IPS-18a (cell line): Measurements from ENCODE around the gene LINC00237.

ENCODE experiments used
- H3K27ac ChIP-seq: one replicate; pipeline ENCODE4 v1.5.1; 2013; ENCODE audit warnings: low read length
- H3K27me3 ChIP-seq: one replicate; pipeline ENCODE4 v1.6.1; 2013; ENCODE audit warnings: mild to moderate bottlenecking, low read length; ENCODE audit not compliant: control insufficient read depth, insufficient read depth
- H3K36me3 ChIP-seq: one replicate; pipeline ENCODE4 v1.6.1; 2013; ENCODE audit warnings: low read depth, low read length; ENCODE audit not compliant: control insufficient read depth
- H3K4me1 ChIP-seq: one replicate; pipeline ENCODE4 v1.6.1; 2013; ENCODE audit warnings: low read depth, low read length; ENCODE audit not compliant: control insufficient read depth
- H3K4me3 ChIP-seq: one replicate; pipeline ENCODE4 v1.5.1; 2013; ENCODE audit warnings: low read length
- H3K9ac ChIP-seq: one replicate; pipeline ENCODE4 v1.6.1; 2013; ENCODE audit warnings: mild to moderate bottlenecking, low read length, moderate library complexity
- H3K9me3 ChIP-seq: one replicate; pipeline ENCODE4 v1.6.1; 2013; ENCODE audit warnings: low read depth, low read length; ENCODE audit not compliant: control insufficient read depth

The LINC00237 gene

DNA sequence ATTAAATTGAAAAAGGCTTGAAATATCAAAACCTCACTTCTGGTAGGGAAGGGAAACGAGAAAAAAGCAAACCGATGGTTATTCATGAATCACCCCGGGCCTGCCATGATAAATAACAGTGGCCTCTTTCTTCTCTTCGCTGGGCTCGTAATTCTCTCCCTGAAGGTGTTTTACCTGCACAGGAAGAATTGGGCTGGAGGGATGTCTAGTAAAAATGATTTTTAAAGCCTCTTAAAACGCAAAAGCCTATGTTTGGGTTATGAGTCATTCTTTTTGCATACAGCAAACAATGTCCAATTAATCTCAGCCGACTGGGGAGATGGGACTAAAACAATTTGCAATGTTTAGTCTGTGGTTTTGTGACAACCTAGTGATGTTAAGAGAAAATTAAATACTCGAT is 16.8 kb downstream of the LINC00237 start:
- Histone ChIP-seq H3K27me3 (peaks cover 6% of the 10 kb centered on the region), H3K36me3 (no peaks in the 10 kb centered on the region), H3K4me3 (no peak overlapping the region), H3K9me3 (no peaks in the 10 kb centered on the region), H3K27ac (no peak overlapping the region), H3K9ac (no peak overlapping the region), H3K4me1 (peaks cover 33% of the 10 kb centered on the region)

DNA sequence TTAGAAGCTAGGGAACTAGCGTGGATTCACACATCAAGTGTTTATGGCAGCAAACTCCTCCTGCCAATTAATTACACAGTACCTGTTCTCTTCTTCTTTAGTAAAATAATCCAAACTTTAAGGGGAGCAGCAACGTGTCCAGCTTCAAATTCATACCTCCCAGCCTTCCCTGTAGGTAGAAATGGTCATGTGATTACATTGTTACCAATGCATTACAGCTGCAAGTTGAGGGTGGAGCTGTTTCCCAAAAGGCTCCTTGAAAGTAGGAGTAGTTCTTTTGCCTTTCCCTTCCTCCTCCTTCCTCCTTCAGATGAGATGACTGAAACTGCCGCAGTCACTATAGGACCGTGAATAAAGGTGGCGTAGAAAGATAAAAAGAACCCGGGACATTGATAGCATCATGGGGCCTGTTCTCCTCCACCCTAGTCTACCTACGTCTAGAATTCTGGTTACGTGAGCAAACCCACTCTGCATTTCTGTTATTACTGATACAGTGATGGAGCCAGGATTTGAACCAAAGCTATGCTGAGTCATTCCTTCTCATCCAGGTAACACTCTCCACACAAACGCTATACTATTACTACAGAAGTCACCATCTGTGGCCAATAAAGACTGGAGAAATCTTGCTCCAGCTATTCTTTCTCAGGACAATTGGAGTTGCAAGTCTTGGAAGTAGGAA is 18.2 kb downstream of the LINC00237 start:
- peaks cover 6% of the 10 kb centered on the region for H3K27me3 ChIP-seq

DNA sequence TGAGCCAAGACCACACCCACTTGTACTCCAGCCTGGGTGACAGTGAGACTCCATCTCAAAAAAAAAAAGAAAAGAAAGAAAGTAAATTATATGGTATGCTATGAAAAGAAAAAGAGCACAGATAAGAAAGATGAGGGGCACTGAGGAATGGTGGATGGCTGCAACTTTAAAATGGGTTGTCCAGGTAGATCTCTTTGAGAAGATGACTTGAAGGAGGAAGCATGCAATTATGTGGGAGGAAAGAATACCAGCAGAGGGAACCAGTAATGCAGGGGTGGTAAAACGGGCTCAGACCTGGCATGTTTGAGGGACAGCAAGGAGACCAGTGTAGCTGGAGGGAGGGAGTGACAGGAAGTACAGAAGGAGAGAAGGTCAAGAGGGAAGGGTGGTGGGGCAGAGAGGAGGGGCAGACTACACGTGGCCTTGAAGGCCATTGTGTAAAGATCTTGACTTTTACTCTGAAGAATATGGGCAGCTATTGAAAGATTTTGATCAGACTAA is 22.3 kb downstream of the LINC00237 start:
- H3K27me3 ChIP-seq = no peaks in the 10 kb centered on the region
- H3K36me3 ChIP-seq = no peaks in the 10 kb centered on the region

More for the DNA sequence above, 18.2 kb downstream of the LINC00237 start:
- Histone ChIP-seq H3K4me3 (no peak overlapping the region), H3K9ac (no peak overlapping the region), H3K4me1 (peaks cover 33% of the 10 kb centered on the region), H3K9me3 (no peaks in the 10 kb centered on the region), H3K36me3 (no peaks in the 10 kb centered on the region), H3K27ac (no peak overlapping the region)

DNA sequence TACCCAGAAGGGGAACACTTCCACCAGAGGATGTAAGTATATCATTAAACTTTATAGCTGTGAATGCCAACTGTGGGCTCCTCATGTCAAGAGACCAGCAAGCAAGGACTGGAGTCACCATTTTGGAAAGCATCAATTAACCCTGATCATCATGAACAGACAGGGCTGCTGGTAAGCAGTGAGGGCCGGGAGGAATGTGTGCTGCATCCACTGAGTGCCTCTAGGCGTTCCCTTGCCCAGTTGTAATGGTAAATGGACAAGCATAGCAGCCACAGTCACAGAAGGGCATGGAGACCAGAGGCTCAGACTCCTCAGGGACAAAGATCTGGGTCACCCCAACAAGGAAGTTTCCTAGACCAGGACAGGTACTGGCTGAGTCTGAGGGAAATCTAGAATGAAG is 23.6 kb downstream of the LINC00237 start:
- H3K9ac ChIP-seq = no peak overlapping the region
- H3K36me3 ChIP-seq = no peaks in the 10 kb centered on the region
- no peaks in the 10 kb centered on the region for H3K4me1 ChIP-seq
- H3K9me3 ChIP-seq = no peaks in the 10 kb centered on the region
- H3K4me3 ChIP-seq = no peak overlapping the region
- H3K27me3 ChIP-seq = no peaks in the 10 kb centered on the region
- H3K27ac ChIP-seq = no peak overlapping the region

More for the DNA sequence above, 22.3 kb downstream of the LINC00237 start:
- H3K27ac ChIP-seq = no peak overlapping the region
- H3K9ac ChIP-seq = no peak overlapping the region
- no peaks in the 10 kb centered on the region for H3K9me3 ChIP-seq
- no peak overlapping the region for H3K4me3 ChIP-seq
- H3K4me1 ChIP-seq = peaks cover 7% of the 10 kb centered on the region

DNA sequence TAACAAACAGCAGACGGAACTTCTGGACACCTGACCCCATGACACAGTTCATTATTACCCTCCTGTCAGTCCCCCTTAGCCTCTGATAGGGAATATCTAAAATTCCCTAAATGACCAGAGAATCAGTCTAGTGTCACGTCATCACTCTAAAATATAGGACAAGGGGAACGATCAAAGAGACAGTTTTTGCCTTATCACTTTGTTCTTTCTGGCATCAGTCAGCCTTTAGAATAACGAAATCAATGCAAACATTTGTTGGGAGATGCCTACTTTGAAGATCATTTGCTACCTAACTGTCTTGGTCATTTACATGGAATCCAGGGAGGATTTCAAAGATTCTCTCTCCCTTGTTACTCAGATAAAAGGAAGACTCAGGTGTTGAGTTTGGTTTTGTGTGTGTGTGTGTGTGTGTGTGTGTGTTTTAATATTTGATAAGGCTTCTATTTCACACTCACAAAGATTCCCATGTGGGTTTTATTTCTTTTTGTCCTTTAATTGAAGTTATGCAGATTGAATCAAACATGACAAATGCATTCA is 28.3 kb downstream of the LINC00237 start:
- no peak overlapping the region for H3K9ac ChIP-seq
- no peak overlapping the region for H3K27ac ChIP-seq
- H3K36me3 ChIP-seq = no peaks in the 10 kb centered on the region
- H3K9me3 ChIP-seq = no peaks in the 10 kb centered on the region
- no peak overlapping the region for H3K4me3 ChIP-seq
- no peaks in the 10 kb centered on the region for H3K4me1 ChIP-seq
- no peaks in the 10 kb centered on the region for H3K27me3 ChIP-seq

DNA sequence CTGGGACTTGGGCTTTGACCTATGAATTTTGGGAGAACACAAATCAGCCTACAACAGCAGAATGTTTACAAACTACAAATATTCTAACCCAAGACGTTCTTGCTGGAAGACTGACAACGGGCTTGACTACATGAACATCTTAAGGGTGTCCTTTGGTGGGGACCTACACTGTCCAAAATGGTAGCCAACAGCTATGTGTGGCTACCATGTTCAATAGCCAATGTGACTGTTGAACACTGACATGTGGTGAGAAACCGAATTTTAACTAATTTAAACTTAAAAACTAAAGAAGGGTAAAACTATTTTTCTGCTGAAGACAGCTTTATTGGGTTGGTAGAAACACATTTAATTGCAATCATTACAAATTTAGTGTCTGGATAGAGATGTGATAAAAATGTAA is 30.1 kb downstream of the LINC00237 start:
- H3K4me3 ChIP-seq = no peak overlapping the region
- no peaks in the 10 kb centered on the region for H3K27me3 ChIP-seq
- H3K36me3 ChIP-seq = no peaks in the 10 kb centered on the region
- H3K9me3 ChIP-seq = no peaks in the 10 kb centered on the region
- no peak overlapping the region for H3K9ac ChIP-seq
- H3K27ac ChIP-seq = no peak overlapping the region
- no peaks in the 10 kb centered on the region for H3K4me1 ChIP-seq

DNA sequence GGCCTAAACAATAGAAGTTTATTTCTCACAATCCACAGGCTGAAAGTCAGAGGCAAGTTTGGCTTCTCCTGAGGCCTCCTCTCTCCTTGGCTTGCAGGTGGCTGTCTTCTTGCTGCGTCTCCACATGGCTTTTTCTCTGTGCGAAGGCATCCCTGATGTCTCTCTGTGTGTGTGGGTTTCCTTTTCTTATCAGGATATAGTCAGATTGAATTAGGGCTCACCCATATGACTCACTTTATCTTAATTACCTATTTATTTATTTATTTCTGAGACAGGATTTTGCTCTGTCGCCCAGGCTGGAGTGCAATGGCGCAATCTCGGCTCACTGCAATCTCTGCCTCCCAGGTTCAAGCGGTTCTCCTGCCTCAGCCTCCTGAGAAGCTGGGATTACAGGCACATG is 30.7 kb downstream of the LINC00237 start:
- no peaks in the 10 kb centered on the region for H3K36me3 ChIP-seq
- H3K27me3 ChIP-seq = no peaks in the 10 kb centered on the region
- no peak overlapping the region for H3K27ac ChIP-seq
- H3K4me3 ChIP-seq = no peak overlapping the region
- no peaks in the 10 kb centered on the region for H3K4me1 ChIP-seq
- H3K9ac ChIP-seq = no peak overlapping the region
- no peaks in the 10 kb centered on the region for H3K9me3 ChIP-seq

DNA sequence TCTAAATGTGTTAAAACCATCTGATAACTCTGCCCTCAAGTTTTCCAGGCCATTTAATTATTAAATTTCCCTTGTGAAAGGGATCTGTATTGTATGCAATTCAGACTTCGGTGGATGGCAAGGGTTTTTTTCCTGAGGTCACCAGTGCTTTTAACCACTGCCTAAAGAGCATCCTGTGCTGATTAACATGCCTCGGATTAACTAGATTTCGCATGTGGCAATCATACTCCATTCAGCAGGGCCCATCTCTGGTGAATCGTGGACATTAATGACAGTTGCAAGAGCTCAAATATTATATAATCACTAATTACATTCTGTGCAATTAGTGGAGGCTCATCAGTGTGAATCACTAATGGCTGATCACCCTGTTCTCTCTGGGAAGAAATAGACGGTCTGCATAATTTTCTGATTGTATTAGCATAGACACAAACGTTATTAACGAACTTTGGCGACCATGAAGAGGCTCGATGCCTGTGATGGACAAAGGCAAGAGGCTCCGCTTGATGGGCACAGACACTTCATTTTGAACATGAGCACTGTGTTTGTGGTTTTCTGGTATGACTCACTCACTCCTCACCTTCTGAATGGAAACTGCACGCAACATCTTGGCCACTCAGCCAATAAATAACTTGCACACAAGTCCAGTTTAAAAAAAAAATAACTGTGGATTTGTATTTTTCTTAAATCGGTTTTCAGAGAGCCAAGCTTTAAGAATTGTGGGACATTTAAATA is 31.4 kb downstream of the LINC00237 start:
- H3K9ac ChIP-seq = no peak overlapping the region
- no peaks in the 10 kb centered on the region for H3K9me3 ChIP-seq
- H3K27me3 ChIP-seq = no peaks in the 10 kb centered on the region
- no peak overlapping the region for H3K27ac ChIP-seq
- no peaks in the 10 kb centered on the region for H3K4me1 ChIP-seq
- H3K4me3 ChIP-seq = no peak overlapping the region
- no peaks in the 10 kb centered on the region for H3K36me3 ChIP-seq

DNA sequence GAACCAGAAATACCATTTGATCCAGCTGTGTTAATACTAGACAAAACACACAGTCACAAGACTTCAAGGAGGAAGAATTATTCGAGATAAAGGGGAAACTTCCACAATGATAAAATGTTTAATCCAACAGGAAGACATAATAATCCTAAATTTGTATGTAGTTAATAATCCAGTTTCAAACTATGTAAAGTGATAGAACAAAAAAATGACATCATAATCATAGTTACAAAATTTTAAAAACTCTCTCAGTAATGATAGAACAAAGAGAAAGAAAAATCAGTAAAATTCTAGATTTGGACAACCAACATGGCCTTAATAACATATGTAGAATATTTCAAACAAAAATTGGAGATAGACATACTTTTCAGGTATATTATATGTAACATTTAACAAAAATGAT is 38.9 kb downstream of the LINC00237 start:
- no peaks in the 10 kb centered on the region for H3K9me3 ChIP-seq
- no peaks in the 10 kb centered on the region for H3K36me3 ChIP-seq
- H3K4me1 ChIP-seq = no peaks in the 10 kb centered on the region
- no peak overlapping the region for H3K9ac ChIP-seq
- no peak overlapping the region for H3K27ac ChIP-seq
- no peaks in the 10 kb centered on the region for H3K27me3 ChIP-seq
- no peak overlapping the region for H3K4me3 ChIP-seq

DNA sequence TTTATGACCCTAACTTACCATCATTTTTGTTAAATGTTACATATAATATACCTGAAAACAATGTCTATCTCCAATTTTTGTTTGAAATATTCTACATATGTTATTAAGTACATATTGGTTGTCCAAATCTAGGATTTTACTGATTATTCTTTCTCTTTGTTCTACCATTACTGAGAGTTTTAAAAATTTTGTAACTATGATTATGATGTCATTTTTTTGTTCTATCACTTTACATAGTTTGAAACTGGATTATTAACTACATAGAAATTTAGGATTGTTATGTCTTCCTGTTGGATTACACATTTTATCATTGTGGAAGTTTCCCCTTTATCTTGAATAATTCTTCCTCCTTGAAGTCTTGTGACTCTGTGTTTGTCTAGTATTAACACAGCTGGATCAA is 41.2 kb downstream of the LINC00237 start:
- Histone ChIP-seq H3K4me3 (no peak overlapping the region), H3K27me3 (no peaks in the 10 kb centered on the region), H3K9ac (no peak overlapping the region), H3K27ac (no peak overlapping the region), H3K4me1 (no peaks in the 10 kb centered on the region), H3K36me3 (no peaks in the 10 kb centered on the region), H3K9me3 (no peaks in the 10 kb centered on the region)

DNA sequence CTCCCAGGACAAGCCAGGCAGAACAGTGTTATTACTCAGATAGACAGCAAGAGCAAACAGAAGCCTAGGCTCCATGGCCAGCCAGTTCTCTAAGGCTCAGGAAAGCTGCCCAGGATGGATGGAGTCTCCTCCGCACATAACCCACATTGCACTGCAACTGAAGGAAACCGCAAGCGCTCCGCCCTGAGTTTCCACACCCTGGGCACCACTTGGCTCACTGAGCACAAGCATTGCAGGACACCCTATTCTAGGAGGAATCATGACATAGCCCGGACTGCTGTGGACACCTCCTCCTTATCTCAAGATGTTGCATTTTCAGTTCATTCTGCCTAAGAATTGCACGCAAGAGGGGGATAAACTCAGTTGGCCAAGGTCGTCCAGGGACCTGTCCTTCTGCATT is 42.9 kb downstream of the LINC00237 start:
- H3K36me3 ChIP-seq = no peaks in the 10 kb centered on the region
- H3K27me3 ChIP-seq = no peaks in the 10 kb centered on the region
- no peaks in the 10 kb centered on the region for H3K9me3 ChIP-seq
- no peak overlapping the region for H3K9ac ChIP-seq
- H3K27ac ChIP-seq = no peak overlapping the region
- H3K4me3 ChIP-seq = no peak overlapping the region
- no peaks in the 10 kb centered on the region for H3K4me1 ChIP-seq
